ENCODE data around the gene MACC1. TPM values are rescaled to one million over a fixed set of nuclear protein-coding genes. Genes with fewer than 3 reads are reported as not detected.

MACC1 gene
- total and polyA plus RNA-seq, 8 donors: 1.5 to 27.0 (median 9.6) TPM

DNA sequence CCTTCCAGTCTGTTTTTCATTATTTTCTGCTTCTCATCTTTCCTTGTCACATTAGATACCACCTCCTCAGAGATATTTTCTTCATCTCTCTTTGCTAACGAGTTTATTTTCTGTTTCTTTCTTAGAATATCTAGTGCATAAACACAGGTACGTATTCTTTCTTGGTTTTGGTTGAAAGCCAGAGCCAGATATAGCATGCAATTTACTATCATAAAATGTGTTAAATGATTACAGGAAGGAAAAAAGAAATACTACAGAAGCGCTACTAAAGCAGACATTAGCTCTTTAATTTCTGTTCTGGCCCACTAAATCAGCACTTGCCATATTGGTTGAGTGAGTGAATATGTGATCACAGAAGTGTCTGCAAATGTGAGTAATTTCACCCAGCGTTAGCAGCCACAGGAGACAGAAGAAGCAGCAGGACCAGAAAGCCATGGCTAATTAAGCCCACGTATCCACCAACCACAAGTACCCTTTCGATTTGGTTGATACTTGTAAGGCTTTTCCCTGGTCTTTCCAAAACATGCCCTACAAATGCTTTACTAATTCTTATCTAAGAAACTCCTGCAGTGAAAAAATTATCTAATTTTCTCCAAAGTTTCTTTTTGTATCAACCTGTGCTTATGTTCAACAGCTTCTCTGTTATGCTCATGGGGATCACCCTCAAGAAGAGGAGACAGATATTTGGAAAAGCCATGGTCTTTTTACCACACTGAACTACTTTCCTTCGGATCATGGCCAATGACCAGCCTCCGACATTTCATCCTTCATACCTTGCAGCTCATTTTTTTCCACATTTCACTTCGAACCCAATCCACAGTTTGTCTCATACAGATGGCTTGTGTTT, 23.1 kb upstream of the MACC1 start:
- intact Hi-C loops (cut with DNase I): no loop called here
- H3K27me3 ChIP-seq: no peaks in the 10 kb centered on the region
- 88 to 89% methylated on average over 9 of the region's 9 CpGs for WGBS, 2 donors
- no peak for TF ChIP-seq CTCF (IDR thresholded peaks at IDR 0.05)
- peaks cover 0 to 7% (median 6%) of the 10 kb centered on the region in 3 donors for H3K4me1 ChIP-seq
- FAIRE-seq (no peak), DNase-seq (no peak), ATAC-seq (no peak)
- H3K9me3 ChIP-seq: no peaks in the 10 kb centered on the region
- no peak overlapping the region for H3K4me3 ChIP-seq
- no peak overlapping the region for H3K27ac ChIP-seq
- H3K36me3 ChIP-seq: no peaks in the 10 kb centered on the region

- DNase-seq: peak in 1 of 6 donors; percentile 42
- Histone ChIP-seq H3K4me1 (peaks cover 0 to 7% (median 6%) of the 10 kb centered on the region in 3 donors), H3K27me3 (no peaks in the 10 kb centered on the region), H3K36me3 (no peaks in the 10 kb centered on the region), H3K4me3 (no peak overlapping the region), H3K27ac (no peak overlapping the region), H3K9me3 (no peaks in the 10 kb centered on the region)
- peak in 2 of 4 donors; percentile 54 to 74 for ATAC-seq
- no peak for TF ChIP-seq CTCF (IDR thresholded peaks at IDR 0.05)
- intact Hi-C loops (cut with DNase I): no loop called here
- 78 to 91% methylated on average over 7 of the region's 7 CpGs for WGBS, 2 donors
- FAIRE-seq: no peak
Observed at GRCh38 chr7:20238754-20239324, 21.7 kb upstream of the MACC1 start.

DNA sequence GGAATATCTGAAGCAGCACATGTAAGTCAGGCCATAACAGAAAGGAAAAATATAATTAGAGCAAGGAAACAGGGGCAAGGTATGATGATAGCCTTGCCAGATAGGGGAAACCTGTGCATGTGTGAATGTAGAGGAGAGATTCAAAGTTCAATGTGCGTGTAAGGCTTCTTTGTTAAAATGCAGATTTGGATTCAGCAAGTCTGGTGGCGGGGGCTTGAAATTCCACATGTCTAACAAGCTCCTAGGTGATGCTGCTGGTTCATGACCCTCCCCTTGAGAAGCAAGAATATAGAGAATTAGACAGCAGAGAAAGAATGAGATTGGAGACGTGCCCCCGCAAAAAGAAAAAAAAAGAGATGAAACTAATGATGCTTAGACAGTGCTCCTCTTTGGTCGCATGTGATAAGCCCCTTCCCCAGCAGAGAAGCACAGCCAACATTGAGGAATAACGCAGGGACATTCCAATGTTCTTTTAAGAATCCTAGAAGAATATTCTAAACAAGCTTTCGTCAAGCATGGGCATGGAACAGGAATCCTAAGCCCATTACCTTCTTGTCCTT, 21.1 kb upstream of the MACC1 start:
- Histone ChIP-seq H3K27ac (no peak overlapping the region), H3K4me3 (no peak overlapping the region), H3K27me3 (no peaks in the 10 kb centered on the region), H3K36me3 (no peaks in the 10 kb centered on the region), H3K4me1 (peaks cover 0 to 7% (median 6%) of the 10 kb centered on the region in 3 donors), H3K9me3 (no peaks in the 10 kb centered on the region)
- TF ChIP-seq CTCF (IDR thresholded peaks at IDR 0.05): no peak
- FAIRE-seq: no peak
- DNase-seq: no peak
- WGBS, 2 donors: 87 to 92% methylated on average over 7 of the region's 7 CpGs
- no peak for ATAC-seq
- intact Hi-C loops (cut with DNase I): no loop called here

DNA sequence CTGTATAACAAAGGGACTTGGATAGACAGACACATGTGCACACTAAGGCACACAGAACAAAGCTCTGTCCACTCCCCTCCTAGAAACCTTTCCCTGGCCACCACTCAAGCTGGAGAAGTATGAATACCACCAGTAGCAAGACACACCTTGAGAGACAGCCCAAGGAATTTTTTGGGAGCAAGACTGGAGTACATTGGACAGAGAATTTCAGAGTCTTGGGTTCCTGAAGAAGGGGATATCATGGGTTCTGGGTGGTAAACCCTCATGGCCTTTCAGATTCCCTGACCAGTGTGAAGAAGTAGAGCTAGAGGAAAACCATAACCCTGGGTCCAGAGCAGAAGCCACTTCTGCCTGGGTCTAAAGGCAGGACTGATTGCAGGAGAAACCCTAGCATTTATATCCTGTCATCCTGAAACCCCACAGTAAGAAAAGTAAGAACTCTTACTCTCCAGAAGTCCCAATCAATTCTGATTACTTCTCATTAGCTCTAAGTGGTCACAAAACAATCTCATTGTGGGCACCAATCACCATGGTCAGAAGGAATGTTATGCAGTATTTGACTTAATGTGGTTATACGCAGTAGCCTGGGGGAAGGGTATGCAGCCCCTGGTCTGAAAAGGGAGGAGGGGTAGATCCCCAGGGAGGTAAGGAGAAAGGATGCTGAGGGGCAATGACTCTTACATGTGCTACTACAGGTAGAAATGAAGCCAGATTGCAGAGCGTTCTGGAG, 20.4 kb upstream of the MACC1 start:
- intact Hi-C loops (cut with DNase I): no loop called here
- no peak for ATAC-seq
- DNase-seq: no peak
- 74 to 88% methylated on average over 2 of the region's 2 CpGs for WGBS, 2 donors
- Histone ChIP-seq H3K27me3 (no peaks in the 10 kb centered on the region), H3K4me3 (no peak overlapping the region), H3K9me3 (no peaks in the 10 kb centered on the region), H3K27ac (no peak overlapping the region), H3K4me1 (peaks cover 0 to 7% (median 6%) of the 10 kb centered on the region in 3 donors), H3K36me3 (no peaks in the 10 kb centered on the region)
- no peak for TF ChIP-seq CTCF (IDR thresholded peaks at IDR 0.05)
- no peak for FAIRE-seq

All from pancreas (tissue), 10 donors.